Upper lobe of right lung (tissue), 1 donor: ENCODE measurements around the gene ADGRD1. TPM values are rescaled to one million over a fixed set of nuclear protein-coding genes. Genes with fewer than 3 reads are reported as not detected.
A peak's percentile ranks its signal among the peaks of the same experiment; 100 is the strongest.

Experiments
- ATAC-seq: fragments of 200-7000 bp; cut with Tn5 transposase; one replicate; pipeline ENCODE4 v1.9.1; 2020; ENCODE audit warnings: mild to moderate bottlenecking, moderate library complexity
- DNase-seq: peaks from one replicate; pipeline ENCODE4 v3.0.0-alpha.2; 2020
- H3K27ac ChIP-seq: fragments of 200-600 bp; one replicate; pipeline ENCODE4 v1.8.0; 2022
- H3K27me3 ChIP-seq: fragments of 200-600 bp; one replicate; pipeline ENCODE4 v1.8.0; 2022; ENCODE audit warnings: mild to moderate bottlenecking
- H3K36me3 ChIP-seq: fragments of 200-600 bp; one replicate; pipeline ENCODE4 v1.8.0; 2022
- H3K4me1 ChIP-seq: fragments of 200-600 bp; one replicate; pipeline ENCODE4 v1.8.0; 2022
- H3K4me3 ChIP-seq: fragments of 200-600 bp; one replicate; pipeline ENCODE4 v1.8.0; 2022; ENCODE audit warnings: mild to moderate bottlenecking
- H3K9me3 ChIP-seq: fragments of 200-600 bp; one replicate; pipeline ENCODE4 v1.8.0; 2022
- CTCF ChIP-seq: fragments of 200-600 bp; IDR thresholded peaks from one replicate; pipeline ENCODE4 v1.8.0; 2022; ENCODE audit warnings: antibody characterized with exemption
- intact Hi-C: fragments of 100-400 bp; cut with DNase I; formaldehyde crosslinking; loops from one replicate; pipeline ENCODE4 v1.11.0; 2022
- total RNA-seq: library from RNA; stranded (reverse); fragmentation: NEBNext Ultra II Directional; extraction: Animal tissue kit (Norgen Biotek cat#: 25700); gene quantifications from one replicate; pipeline ENCODE4 v1.2.1, GENCODE V29; 2021
- donor health status: DM: no; HTN: yes; CAD: no; lungs with severe emphysema.

Gene ADGRD1
- total RNA-seq, 1 donor from 2014 or later, result 113 TPM

- intact Hi-C loops, result no loop called here
- Histone ChIP-seq H3K4me3 (no peak overlapping the region), H3K36me3 (peaks cover 26% of the 10 kb centered on the region), H3K27me3 (no peaks in the 10 kb centered on the region), H3K9me3 (no peaks in the 10 kb centered on the region), H3K4me1 (no peaks in the 10 kb centered on the region), H3K27ac (no peak overlapping the region)
- peak; percentile 40 for DNase-seq
- TF ChIP-seq CTCF, result no peak
- no peak for ATAC-seq
Observed at GRCh38 chr12:131089531-131090273, 136.0 kb downstream of the ADGRD1 start.

- no peak for ATAC-seq
- Histone ChIP-seq H3K36me3 (peaks cover 26% of the 10 kb centered on the region), H3K9me3 (no peaks in the 10 kb centered on the region), H3K27ac (no peak overlapping the region), H3K27me3 (no peaks in the 10 kb centered on the region), H3K4me1 (no peaks in the 10 kb centered on the region), H3K4me3 (no peak overlapping the region)
- intact Hi-C loops, result no loop called here
- no peak for TF ChIP-seq CTCF
- DNase-seq, result peak; percentile 8
Observed at GRCh38 chr12:131090274-131091210, 136.8 kb downstream of the ADGRD1 start.

- Histone ChIP-seq H3K9me3 (no peaks in the 10 kb centered on the region), H3K27ac (no peak overlapping the region), H3K36me3 (peaks cover 21% of the 10 kb centered on the region), H3K4me1 (no peaks in the 10 kb centered on the region), H3K27me3 (no peaks in the 10 kb centered on the region), H3K4me3 (no peak overlapping the region)
- DNase-seq, result no peak
- TF ChIP-seq CTCF, result no peak
- intact Hi-C loops, result no loop called here
- ATAC-seq, result no peak
Observed at GRCh38 chr12:131091413-131091975, 137.8 kb downstream of the ADGRD1 start.

GRCh38 chr12:131091976-131092691 is 138.4 kb downstream of the ADGRD1 start:
- peaks cover 16% of the 10 kb centered on the region for H3K36me3 ChIP-seq
- no peaks in the 10 kb centered on the region for H3K27me3 ChIP-seq
- H3K4me3 ChIP-seq, result no peak overlapping the region
- H3K4me1 ChIP-seq, result no peaks in the 10 kb centered on the region
- H3K27ac ChIP-seq, result no peak overlapping the region
- H3K9me3 ChIP-seq, result no peaks in the 10 kb centered on the region
- peak; percentile 54 for DNase-seq
- no peak for TF ChIP-seq CTCF
- intact Hi-C loops, result no loop called here
- ATAC-seq, result no peak

GRCh38 chr12:131092901-131093603 is 139.3 kb downstream of the ADGRD1 start:
- ATAC-seq, result no peak
- DNase-seq, result peak; percentile 50

More at GRCh38 chr12:131092901-131093603, 139.3 kb downstream of the ADGRD1 start:
- H3K4me3 ChIP-seq, result no peak overlapping the region
- peaks cover 8% of the 10 kb centered on the region for H3K36me3 ChIP-seq
- intact Hi-C loops, result no loop called here
- TF ChIP-seq CTCF, result no peak
- no peaks in the 10 kb centered on the region for H3K27me3 ChIP-seq
- H3K9me3 ChIP-seq, result no peaks in the 10 kb centered on the region
- H3K27ac ChIP-seq, result no peak overlapping the region
- H3K4me1 ChIP-seq, result no peaks in the 10 kb centered on the region
